Right ventricle myocardium inferior (tissue), 1 donor: ENCODE measurements around the gene ERP29. TPM values are rescaled to one million over a fixed set of nuclear protein-coding genes. Genes with fewer than 3 reads are reported as not detected.
"Not testable (repeated sequence)": the region's sequence is repeated elsewhere in the genome, so short reads cannot be mapped to it uniquely, and the experiment has no call there.

Experiments
- ATAC-seq: fragments of 200-7000 bp; cut with Tn5 transposase; one replicate; pipeline ENCODE4 v1.9.1; 2020; ENCODE audit warnings: mild to moderate bottlenecking, moderate library complexity
- DNase-seq: peaks from one replicate; pipeline ENCODE4 v3.0.0; 2021; ENCODE audit errors: missing footprints
- intact Hi-C: fragments of 100-400 bp; cut with DNase I; formaldehyde crosslinking; loops from one replicate; pipeline ENCODE4 v1.11.0; 2022
- microRNA-seq: library from miRNA; unstranded; fragments of <30 nt; microRNA quantifications from one replicate; pipeline ENCODE4 v1.2.0, GENCODE V29; 2020
- total RNA-seq: library from RNA; stranded (reverse); fragmentation: NEBNext Ultra II Directional; extraction: Animal tissue kit (Norgen Biotek cat#: 25700); gene quantifications from one replicate; pipeline ENCODE4 v1.2.1, GENCODE V29; 2021
- donor health status: DM: no; HTN: yes; CAD: no; lungs with severe emphysema.

Gene ERP29
- total RNA-seq, 1 donor from 2014 or later, result 55.2 TPM

- DNase-seq, result no peak
- intact Hi-C loops, result no loop called here
- ATAC-seq, result no peak
These were observed 10.7 kb downstream of the ERP29 start for GRCh38 chr12:112023759-112024396.

- ATAC-seq (no peak), DNase-seq (no peak)
- intact Hi-C loops, result no loop called here
These were observed 12.7 kb downstream of the ERP29 start for GRCh38 chr12:112025808-112026375.

- ATAC-seq, result no peak
- no peak for DNase-seq
- intact Hi-C loops, result no loop called here
These were observed 16.1 kb downstream of the ERP29 start for GRCh38 chr12:112029301-112029700.

GRCh38 chr12:112031472-112031871 is 18.2 kb downstream of the ERP29 start:
- intact Hi-C loops, result no loop called here
- no peak for ATAC-seq

GRCh38 chr12:112032292-112032691 is 19.1 kb downstream of the ERP29 start:
- DNase-seq (no peak), ATAC-seq (no peak)
- intact Hi-C loops, result no loop called here

More at GRCh38 chr12:112031472-112031871, 18.2 kb downstream of the ERP29 start:
- DNase-seq, result no peak

- intact Hi-C loops, result no loop called here
- DNase-seq (no peak), ATAC-seq (no peak)
These were observed 22.1 kb downstream of the ERP29 start for GRCh38 chr12:112035219-112035785.

- intact Hi-C loops, DNase-seq, ATAC-seq: not testable (repeated sequence)
These were observed 23.4 kb downstream of the ERP29 start for GRCh38 chr12:112036614-112037013.

GRCh38 chr12:112046003-112046402 is 32.8 kb downstream of the ERP29 start:
- intact Hi-C loops, result no loop called here
- no peak for ATAC-seq
- DNase-seq, result no peak

- intact Hi-C loops, result no loop called here
These were observed 36.1 kb downstream of the ERP29 start for GRCh38 chr12:112049351-112049750.

GRCh38 chr12:112061137-112061536 is 47.9 kb downstream of the ERP29 start:
- intact Hi-C loops, result no loop called here
- DNase-seq, result no peak
- ATAC-seq, result no peak

More at GRCh38 chr12:112049351-112049750, 36.1 kb downstream of the ERP29 start:
- DNase-seq (no peak), ATAC-seq (no peak)

GRCh38 chr12:112063273-112063672 is 50.0 kb downstream of the ERP29 start:
- no peak for DNase-seq
- ATAC-seq, result no peak
- intact Hi-C loops, result no loop called here

GRCh38 chr12:112066566-112066965 is 53.3 kb downstream of the ERP29 start:
- DNase-seq (no peak), ATAC-seq (no peak)
- intact Hi-C loops, result no loop called here

Small RNAs within 50 kb of the gene (microRNA-seq; reads per million reads assigned to microRNA genes)
- gene MIR3657, result not detected

Other genes with a start within 250 kb of the ERP29 start
- 382 TPM for gene ALDH2, start 246.5 kb upstream of the ERP29 start, total RNA-seq
- 26.2 TPM for gene MAPKAPK5, start 171.2 kb upstream of the ERP29 start, total RNA-seq
- 40.0 TPM for gene TMEM116, start 261 bp upstream of the ERP29 start, total RNA-seq
- 18.0 TPM for gene NAA25, start 95.4 kb downstream of the ERP29 start, total RNA-seq
- gene TRAFD1, start 112.1 kb downstream of the ERP29 start, total RNA-seq, result 20.7 TPM